ENCODE measurements around the gene TCFL5.

Gene TCFL5

DNA sequence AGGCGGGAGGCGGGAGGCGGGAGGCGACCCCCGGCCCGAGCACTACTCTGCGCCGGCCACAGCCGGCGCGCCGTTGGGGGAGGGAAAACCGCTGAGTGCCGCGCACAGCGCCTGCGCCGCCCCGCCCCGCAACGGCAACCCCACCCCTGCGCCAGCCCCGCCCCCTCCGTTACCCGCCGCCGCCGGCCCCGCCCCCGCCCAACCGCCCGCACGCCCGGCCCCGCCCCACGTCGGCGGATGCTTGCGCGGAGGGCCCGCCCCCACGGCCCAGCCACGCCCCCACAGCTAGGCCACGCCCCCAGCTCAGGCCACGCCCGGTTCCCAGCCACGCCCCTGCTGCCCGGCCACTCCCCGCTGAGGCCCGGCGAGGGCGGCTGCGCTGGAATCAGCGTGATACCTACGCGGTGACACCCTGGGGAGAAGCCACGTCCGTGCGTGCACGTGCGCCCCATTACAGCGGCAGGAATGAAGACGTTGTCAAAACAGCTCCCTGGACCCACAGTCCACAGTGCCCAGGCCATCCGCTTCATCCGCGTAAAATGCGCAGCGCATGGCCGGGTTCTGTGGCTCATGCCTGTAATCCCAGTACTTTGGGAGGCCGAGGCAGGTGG is at the start of gene TCFL5:
TSS of gene TCFL5 (minus strand) at position 97 of the 611 bp plus-strand sequence. CDS start 152 bp downstream, outside the sequence.
- DNase-seq: peak; percentile 63 to 74

DNA sequence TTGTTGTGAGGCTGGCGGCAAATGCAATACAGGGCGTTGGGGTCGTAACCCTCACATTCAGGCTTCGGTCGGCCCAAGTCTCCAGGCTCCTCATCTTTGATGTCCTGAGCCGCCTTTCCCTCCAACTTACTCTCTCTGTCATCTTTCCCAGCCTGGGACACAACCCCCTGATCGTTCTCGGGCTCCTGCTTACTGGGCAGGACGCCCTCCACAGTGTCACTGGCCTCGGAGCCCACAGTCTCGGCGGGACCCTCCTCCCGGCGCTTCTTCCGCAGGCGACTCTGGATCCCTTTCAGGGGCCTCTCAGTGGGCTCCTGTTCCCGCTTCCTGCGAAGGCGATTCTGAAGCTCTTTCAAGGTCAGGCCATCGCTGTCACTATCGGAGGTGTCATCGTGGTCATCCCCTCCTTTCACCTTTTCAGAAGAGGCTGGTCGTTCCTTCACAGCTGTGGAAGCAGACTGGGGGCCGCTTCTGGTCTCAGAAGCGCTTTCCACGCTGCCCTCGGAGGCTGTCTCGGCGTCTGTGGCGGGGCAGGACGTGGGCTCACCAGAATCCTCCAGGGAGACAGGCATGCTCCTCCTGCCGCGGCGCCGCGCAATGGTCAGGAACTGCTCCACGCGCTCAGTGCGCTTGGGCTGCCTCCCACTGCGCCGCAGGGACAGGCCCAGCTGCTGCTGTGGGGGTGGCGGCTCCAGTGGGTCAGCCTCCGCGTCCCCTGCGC is 49.3 kb upstream of the TCFL5 start:
- DNase-seq: no peak

DNA sequence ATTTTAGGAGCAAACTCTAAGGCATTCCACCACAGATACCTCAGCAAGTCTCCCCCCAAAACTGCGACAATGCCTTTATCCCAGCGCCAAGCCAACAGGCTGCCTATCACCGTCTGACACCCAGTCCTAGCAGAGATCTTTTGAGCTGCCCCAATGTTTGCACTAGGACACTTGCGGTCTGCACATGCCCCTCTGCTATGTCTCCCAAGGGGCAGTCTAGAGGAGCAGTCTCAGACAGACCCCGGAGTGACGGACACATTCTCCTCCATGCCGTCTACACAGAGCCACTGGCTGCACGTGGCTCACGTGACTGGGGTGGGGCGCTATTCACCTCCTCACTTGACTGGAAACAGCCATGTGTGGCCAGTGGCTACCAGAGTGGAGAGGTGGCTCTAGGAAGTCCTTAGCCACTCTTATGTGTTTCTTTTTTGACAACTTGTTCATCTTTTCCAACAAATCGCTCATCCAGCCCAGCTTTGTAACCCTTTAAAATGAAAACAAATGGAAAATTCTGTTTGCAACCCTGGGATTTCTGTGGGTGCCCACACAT is 48.7 kb upstream of the TCFL5 start:
- DNase-seq: no peak

DNA sequence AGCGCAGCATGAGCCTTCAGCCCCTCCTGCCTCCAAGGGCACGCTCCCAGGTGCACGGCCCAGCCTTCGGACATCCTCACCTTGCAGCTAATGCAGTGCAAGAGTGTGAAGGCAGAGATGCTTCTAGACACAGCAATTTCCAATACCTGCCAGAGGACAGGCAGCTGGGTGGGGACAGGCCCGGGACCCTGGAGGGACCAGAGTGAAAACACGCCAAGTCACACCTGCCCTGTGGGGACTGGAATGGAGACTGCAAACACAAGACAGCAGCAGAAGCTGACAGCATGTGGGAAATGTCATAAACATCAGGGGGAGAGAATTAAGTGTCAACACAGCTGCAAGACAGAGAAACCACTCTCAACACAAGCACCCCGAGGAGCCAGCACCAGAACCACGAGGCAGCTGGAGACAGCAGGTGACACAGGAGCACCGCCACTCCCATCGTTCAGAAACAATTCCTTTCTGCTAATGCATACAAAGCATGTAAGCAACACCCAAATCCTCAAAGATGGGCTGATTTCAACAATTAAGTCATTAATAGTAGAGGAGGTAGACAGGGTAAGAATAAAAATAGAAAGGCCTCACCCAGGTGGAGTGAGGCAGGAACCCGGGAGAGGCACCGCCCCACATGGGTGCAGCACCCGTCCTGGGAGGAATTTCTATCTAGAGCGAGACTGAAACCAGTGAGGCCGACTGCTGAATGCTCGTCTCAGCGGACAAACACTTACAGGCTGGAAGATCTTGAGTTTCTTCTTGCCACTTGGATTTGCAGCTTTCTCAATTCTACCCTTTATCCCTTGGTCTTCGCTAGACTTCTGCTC is 47.6 kb upstream of the TCFL5 start:
- DNase-seq: no peak

DNA sequence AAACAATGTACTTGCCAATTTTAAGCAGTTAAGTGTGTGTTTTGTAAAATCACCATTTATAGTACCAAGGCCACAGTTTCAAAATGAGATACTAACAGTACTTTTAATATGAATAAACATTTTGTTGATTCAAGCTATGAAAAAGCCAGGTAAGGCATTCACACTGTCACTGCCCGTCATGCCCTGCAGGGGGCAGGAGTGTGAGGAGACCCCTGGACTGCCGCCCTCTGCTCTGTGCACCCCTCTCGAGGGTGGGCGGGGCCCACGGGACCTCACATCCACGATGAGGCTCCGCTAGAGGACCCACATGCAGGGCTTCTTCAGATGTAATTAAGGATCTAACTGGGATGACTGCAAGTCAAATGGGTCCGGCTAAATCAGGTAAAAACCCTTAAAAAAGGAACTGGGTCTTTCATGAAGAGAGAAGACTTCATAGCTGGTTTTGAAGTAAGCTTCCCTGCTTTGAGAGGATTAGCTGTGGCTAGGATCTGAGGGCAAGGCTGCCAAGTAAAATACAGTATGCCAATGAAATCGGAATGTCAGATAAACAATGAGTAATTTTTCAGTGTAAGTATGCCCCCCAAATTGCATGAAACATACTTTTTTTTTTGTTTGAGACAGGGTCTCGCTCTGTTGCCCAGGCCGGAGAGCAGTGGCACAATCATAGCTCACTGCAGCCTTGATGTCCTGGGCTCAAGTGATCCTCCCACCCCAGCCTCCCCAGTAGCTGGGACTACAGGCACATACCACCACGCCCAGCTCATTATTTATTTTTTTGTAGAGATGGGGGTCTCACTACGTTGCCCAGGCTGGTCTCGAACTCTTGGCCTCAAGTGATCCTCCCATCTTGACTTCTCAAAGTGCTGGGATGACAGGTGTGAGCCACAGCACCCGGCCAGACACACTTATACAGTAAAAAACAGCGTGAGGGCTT is 46.0 kb upstream of the TCFL5 start:
- no peak for DNase-seq

DNA sequence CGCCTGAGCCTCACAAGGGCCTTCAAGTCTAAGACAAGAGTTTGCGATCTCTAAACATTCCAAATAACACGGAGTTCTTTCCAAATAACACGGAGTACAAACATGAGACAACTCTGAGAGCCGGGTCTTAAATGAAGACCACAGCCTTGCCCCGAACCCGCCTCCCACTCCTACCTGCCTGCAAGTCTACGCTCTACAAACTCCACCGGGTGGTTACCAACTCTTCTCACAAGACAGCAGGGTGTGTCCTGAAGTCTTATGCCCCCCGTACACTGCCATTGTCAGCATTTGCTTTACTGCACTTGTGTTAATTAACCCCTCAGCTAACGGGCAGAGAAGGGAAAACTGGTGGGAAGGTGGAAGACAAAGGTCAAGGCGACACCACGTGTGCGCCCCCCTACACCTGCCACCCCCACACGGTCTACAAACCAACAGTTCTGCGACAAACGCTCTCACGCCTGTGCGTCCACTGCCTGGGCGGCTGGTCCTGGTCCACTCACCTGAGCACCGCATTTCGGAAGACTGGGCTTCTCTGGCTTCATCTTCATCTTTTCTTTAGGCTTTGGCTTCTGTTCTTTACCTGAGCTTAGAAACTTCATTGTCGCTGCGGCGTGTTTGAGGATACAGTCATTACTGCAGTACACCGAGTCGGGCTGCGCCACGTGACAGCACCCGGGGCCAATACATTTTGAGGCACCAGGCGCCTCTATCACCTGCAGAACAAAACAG is 45.2 kb upstream of the TCFL5 start:
- DNase-seq: no peak

DNA sequence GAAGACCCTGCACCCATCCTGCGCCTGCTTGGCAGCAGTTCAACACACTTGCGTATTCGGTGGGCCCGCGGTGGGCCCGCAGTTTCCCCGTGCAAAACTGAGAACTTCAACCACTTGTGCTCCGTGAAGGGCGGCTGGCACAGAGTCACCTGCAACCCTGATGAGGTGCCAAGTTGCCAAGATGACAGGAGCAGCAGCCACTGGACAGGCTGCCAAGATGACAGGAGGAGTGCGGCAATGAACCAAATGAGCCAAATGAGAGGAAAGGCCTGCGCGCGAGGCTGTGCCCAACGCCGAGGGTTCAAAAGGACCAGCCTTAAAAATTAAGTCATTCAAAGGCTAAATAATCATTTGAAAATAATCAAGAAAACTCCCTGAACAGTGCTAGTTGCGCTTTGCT is 44.6 kb upstream of the TCFL5 start:
- no peak for DNase-seq

DNA sequence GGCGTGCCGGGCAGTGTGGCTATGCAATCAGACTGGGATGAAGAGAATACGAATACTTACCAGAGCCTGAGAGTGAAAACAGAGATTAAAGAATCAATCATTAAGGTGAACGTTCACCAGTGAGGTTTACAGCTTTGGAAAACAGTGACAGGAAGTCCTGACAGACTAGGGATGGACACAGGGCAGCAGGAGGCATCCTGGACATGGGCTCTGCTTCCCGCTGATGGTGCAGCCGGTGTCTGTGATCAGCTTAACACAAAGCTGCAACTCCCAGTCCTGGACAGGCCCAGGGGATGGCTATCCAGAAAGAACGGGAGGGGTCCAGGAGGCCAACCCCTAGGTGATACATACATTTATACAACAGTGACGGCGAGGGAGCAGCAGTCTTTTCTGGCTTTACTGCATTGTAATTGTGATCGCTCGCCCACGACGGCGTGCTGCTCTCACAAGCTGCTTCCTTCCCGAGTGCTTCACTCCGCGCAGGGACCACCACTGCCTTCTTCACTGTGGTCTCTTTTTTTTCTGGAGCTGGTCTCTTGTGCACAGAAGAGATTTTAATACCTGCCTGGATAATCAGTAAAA is 44.0 kb upstream of the TCFL5 start:
- DNase-seq: no peak

DNA sequence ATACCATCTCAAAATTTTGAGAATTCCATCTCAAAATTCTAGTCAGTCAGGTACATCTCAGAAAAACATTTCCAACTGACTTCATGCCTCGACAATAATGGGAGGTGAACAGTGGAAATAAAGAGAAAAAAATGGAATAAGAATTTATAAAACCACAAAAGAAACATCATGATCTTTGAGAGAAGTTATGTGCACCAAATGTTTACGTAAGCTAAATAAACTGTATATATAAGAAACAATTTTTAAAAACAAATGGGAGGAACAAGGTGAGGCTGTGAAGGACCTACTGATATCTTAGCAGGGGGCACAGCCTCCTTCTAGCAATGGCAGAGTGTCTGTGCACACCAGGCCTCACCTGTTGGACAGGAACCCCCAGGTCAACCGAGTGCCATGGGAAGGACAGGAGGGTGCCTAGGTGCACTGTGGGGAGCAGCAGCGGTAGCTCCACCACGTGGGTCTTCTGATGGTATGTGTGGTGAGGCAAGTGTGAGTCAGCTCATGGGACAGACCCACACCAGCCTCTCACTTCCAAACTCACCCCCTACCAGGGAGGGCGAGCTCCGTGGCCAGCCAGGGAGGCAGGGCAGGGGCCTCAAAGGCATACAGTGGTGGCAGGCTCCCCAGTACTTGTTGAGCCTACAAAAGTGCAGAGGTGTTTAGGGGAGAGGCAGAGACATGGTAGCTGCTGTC is 41.4 kb upstream of the TCFL5 start:
- DNase-seq: no peak

DNA sequence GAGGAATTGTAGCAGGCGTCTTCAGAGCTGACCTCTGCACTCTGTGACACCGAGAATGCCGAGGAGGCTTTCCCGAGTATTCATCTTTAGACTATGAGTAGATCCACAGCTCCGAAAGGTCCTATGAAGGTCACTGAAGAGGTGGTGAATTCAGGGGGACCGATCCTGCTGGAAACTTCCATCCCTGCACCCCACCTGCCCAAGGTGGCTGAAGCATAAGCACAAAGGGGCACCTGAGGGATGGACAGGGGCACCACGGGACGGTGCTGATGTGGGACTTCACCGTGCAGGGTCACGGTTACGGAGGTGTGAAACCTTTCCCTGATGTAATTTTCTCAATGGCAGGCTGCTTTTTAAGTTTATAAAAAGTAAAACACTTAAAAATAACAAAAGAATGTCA is 40.3 kb upstream of the TCFL5 start:
- no peak for DNase-seq

DNA sequence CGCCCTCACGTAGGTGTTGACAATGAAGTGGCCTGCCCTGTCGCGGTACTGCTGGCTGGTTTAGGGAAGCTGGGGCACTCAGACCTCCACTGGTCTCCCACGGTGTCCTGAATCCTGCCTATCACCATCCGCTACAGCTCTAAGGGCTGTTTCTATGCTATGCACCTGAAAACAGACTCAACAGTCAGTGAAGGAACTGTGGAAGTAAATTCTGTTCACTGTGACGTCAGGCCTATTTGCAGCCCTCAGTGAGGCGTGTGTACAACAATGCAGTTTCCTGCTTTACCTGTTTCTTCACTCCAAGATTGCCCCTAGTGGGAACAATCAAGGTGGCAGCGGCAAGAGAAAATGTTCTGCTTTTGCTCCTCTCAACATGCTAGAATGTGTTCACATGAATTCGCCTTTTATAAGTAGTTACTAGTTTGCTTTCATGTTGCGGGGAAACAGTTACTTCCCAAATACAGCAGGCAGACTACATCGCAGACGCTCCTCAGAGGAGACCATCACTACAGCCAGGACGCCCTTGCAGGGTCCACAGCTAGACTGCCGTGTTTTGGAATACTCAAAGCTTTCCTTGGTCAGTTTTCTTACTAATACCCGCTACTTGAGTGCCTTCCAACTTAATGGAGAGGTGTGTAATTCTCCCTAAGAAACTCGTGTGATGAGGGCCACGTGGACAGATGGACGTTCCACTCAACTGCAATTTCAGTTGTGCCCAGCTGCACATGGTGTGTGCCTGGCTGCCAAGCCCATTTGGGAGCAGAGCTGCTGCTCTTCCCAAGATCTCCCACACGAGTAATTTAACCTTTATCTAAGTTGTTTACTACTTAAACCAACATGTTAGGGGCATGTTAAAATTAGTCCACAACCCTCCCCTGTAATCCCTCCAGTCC is 39.3 kb upstream of the TCFL5 start:
- DNase-seq: peak; percentile 79 to 88

DNA sequence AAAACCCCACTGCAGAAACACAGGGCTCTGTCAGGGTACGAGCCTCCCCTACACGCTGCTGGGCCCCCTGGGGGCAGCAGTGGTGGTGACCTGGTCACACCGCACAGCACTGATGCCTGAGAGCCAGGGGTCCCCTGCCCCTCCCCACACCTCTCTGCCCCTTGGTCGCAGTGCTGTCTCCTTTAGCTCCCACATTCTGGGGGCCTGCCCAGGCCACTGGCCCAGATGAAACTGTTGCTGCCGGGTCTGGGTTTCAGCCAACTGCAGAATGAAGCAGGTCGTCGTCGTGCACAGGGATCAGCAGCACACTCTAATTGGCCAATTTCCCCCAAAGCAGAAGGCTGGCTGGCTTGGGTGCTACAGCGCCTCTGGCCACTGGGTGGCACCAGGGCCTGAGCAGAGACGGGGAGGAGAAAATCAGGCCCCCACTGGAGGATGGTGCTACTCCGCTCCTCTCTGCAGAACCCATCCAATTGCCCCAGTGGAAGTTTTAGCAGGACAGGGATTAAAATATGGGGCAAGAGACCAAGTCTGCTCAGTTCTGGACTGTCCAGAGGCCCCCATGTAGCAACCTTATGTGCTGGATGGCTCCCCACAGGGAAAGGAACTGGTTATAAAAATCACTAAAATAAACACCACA is 38.5 kb upstream of the TCFL5 start:
- DNase-seq: peak; percentile 55 to 79

DNA sequence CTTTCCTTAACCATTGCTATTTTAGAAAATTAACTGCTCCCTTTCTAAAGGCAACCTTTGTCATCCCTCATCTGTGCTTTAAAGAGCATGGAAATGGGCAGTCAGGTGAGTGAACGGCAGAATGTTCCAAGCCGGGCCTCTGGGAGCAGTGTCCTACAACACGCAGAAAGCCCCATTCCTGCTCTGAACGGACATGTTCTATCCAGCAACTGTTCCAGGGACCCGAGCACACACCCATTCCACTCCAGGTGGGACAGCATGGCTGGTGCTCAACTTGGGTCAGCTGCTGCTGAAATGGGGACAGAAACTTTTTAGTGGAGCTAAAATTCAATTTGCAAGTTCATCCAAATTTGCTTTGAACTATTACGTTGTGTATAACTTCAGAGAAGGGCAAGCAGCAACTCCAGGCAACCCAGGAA is 38.0 kb upstream of the TCFL5 start:
- DNase-seq: no peak

DNA sequence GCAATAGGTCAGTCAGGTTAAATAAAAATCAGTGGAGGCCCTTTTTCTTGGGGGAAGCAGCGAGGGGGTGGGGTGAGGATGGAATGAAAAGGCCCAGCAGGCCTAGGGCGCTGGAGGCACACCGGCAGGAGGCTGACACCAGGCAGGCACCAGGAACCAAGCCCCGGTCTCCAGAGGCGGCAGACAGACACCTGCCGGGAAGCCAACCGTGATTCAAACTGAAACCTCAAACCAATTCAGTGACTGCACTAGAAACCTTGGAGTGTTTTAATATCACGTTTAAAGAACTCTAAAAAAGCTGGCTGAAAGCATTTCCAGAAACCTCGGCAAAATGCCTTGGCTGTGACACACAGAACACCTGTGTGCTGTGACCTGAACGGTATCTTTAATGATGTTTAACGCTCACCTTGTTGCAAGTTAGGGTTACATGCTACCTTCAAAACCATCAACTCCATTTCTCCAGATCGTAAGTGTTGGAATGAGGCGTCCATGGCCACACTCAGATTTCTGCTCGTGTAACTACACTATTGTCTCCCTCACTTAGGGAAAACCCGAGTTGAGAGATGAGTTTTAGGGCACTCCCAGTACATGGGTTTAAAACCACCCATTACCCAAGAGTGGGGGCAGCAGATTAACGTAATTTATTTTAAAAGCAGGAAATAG is 37.5 kb upstream of the TCFL5 start:
- no peak for DNase-seq

DNA sequence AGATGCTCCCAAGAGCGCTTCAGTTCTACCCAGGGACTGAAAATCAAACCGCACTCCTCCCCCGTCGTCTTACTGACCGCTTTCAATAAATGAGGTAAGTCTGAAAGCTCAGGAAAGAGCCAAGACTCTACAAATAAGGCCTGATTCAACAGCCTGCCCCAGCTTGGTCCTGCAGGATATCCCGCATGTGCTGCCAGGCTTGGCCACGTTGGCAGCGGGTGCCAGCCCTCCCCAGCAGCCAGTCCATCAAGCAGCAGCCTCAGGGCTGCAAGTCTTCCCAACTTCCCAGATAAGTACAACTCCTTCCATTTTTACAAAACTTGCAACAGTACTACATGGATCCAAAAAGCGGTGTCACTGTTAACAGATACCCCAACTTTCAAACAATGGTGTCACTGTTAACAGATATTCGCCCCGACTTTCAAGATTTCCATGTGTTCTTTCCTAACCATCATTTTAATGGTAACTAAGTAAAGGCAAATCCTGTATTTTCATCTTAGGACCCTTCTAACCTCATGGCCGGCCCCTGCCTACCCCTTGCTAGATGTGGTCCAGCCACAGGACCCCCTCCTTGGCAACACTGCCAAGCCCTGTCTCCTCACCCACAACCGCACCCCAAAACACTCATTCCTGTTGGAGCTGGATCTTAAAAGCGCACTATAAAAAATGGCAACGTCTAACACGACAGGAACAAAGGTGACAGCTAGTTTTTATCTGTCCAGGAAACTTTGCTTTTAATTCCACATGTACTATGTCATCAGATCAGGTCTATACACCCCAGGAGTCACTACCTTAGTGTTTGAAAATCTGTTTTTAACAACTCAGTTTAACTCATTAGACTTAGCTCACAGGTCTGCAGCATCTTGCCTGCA is 36.7 kb upstream of the TCFL5 start:
- DNase-seq: peak in 1 of 2 experiments; percentile 90

DNA sequence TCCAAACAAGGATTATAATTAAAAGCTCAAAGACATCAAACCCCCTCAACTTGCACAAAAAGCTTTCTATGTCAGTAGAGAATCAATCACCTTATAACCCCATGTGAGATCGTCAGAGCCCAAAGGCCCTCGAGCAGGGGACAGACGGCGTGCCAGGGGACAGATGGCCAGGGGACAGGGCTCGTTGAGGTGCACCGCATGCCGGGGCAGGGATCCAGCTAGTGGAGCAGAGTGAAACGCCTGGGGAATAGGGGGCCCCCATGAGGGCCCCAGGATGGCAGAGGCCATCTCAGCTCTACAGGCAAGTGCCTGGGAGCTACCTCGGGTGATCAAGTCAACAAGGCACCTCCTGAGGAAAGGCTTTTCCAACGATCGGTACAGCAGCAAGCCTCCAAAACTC is 36.0 kb upstream of the TCFL5 start:
- DNase-seq: peak; percentile 90 to 91

DNA sequence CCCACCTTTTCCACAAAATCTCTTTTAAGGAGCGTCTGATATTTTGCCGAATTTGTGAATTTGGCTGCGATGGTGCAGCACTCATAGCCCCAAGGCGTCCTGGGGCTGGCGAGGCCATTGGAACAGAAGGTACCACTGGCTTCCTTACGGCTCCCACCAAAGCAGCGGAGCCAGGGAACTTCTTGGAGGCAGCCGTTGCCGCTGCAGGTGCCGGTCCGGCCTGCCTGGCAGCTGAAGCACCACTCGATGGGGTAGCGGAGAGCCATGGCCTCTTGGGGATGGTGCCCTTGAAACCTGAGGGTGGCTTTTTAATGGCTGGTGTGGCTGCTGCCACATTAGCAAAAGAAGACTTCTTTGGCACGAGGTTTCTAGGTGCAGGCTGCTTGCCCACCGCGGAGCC is 34.9 kb upstream of the TCFL5 start:
- DNase-seq: no peak
